Measurements from ENCODE around the gene MACROH2A2. TPM values are rescaled to one million over a fixed set of nuclear protein-coding genes. Genes with fewer than 3 reads are reported as not detected.

The MACROH2A2 gene
- total and polyA plus RNA-seq, 2 of the 8 experiments (the other 6 are each of a cell fraction or from before 2014, with no cell fraction given), result 7.9 to 9.3 TPM

DNA sequence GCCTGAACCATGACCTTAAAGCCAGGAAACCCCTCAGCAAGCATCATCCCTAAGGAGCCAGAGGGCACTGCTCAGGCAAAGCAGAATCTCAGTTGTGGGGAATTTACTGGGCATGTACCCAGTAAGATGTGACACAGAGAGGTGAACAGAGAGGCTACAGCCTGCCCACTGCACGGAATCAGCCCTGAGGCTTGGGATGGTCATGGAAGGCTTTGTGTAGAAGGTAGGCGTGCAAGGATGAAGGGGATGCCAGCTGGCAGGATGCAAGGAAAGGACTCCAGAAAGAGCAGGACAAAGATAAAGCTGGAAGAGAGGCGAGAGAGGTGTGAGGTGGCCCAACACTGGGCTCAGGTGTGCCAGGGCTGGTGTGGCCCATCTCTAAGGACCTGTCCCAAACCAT lies 82.4 kb downstream of the MACROH2A2 start (continued):
- TF ChIP-seq EP300 (IDR thresholded peaks at IDR 0.05; ENCODE audit: borderline replicate concordance in 1 of 2, low read depth in 2 of 2, low read length in 2 of 2) (no peak), CBX5 (IDR thresholded peaks at IDR 0.05; ENCODE audit: low read depth, low read length) (no peak), SUZ12 (IDR thresholded peaks at IDR 0.05; ENCODE audit: low read length) (no peak), MAFK (IDR thresholded peaks at IDR 0.05; ENCODE audit: low read depth, low read length) (no peak), SIRT6 (IDR thresholded peaks at IDR 0.05; ENCODE audit: low read length) (no peak)
